ENCODE results near the gene ARID3B. TPM values are rescaled to one million over a fixed set of nuclear protein-coding genes. Genes with fewer than 3 reads are reported as not detected.

Gene ARID3B
- total RNA-seq, 3 donors from 2014 or later, result 10.3 to 14.5 (median 11.5) TPM

- no peak overlapping the region for H3K4me3 ChIP-seq
- H3K4me1 ChIP-seq (ENCODE audit: low read depth), result no peaks in the 10 kb centered on the region
- intact Hi-C loops (cut with DNase I, micrococcal nuclease), result no loop called here
- H3K9me3 ChIP-seq, result no peaks in the 10 kb centered on the region
- no peak for DNase-seq
- no peak for TF ChIP-seq CTCF (IDR thresholded peaks at IDR 0.05)
- no peaks in the 10 kb centered on the region for H3K36me3 ChIP-seq (ENCODE audit: low read depth)
- no peak for ATAC-seq
These were observed 12.1 kb upstream of the ARID3B start for GRCh38 chr15:74528876-74529275.

- Histone ChIP-seq H3K9me3 (no peaks in the 10 kb centered on the region), H3K36me3 (ENCODE audit: low read depth) (no peaks in the 10 kb centered on the region), H3K4me3 (no peak overlapping the region), H3K4me1 (ENCODE audit: low read depth) (no peaks in the 10 kb centered on the region)
- ATAC-seq, result no peak
- TF ChIP-seq CTCF (IDR thresholded peaks at IDR 0.05), result no peak
- intact Hi-C loops (cut with DNase I, micrococcal nuclease), result no loop called here
- no peak for DNase-seq
These were observed 11.1 kb upstream of the ARID3B start for GRCh38 chr15:74529921-74530320.

- Histone ChIP-seq H3K9me3 (no peaks in the 10 kb centered on the region), H3K36me3 (ENCODE audit: low read depth) (no peaks in the 10 kb centered on the region), H3K4me1 (ENCODE audit: low read depth) (no peaks in the 10 kb centered on the region), H3K4me3 (no peak overlapping the region)
- no peak for ATAC-seq
- no peak for TF ChIP-seq CTCF (IDR thresholded peaks at IDR 0.05)
- intact Hi-C loops (cut with DNase I, micrococcal nuclease), result no loop called here
- DNase-seq, result no peak
These were observed 10.3 kb upstream of the ARID3B start for GRCh38 chr15:74530771-74531143.

- no peaks in the 10 kb centered on the region for H3K9me3 ChIP-seq
- no peak for TF ChIP-seq CTCF (IDR thresholded peaks at IDR 0.05)
- intact Hi-C loops (cut with DNase I, micrococcal nuclease), result no loop called here
- H3K4me1 ChIP-seq (ENCODE audit: low read depth), result no peaks in the 10 kb centered on the region
- no peaks in the 10 kb centered on the region for H3K36me3 ChIP-seq (ENCODE audit: low read depth)
- no peak overlapping the region for H3K4me3 ChIP-seq
- ATAC-seq (no peak), DNase-seq (no peak)
These were observed 9.7 kb upstream of the ARID3B start for GRCh38 chr15:74531144-74531811.

- no peak overlapping the region for H3K4me3 ChIP-seq
- no peaks in the 10 kb centered on the region for H3K36me3 ChIP-seq (ENCODE audit: low read depth)
- no peaks in the 10 kb centered on the region for H3K9me3 ChIP-seq
- TF ChIP-seq CTCF (IDR thresholded peaks at IDR 0.05), result no peak
- DNase-seq (no peak), ATAC-seq (no peak)
- intact Hi-C loops (cut with DNase I, micrococcal nuclease), result no loop called here
- peaks cover 8% of the 10 kb centered on the region for H3K4me1 ChIP-seq (ENCODE audit: low read depth)
These were observed 5.5 kb upstream of the ARID3B start for GRCh38 chr15:74535388-74536084.

Data from mucosa of descending colon (tissue), 3 donors.